Esophagus mucosa (tissue), 1 donor: ENCODE data around the gene FAIM. TPM values are rescaled to one million over a fixed set of nuclear protein-coding genes. Genes with fewer than 3 reads are reported as not detected.
"Not testable (repeated sequence)": the region's sequence is repeated elsewhere in the genome, so short reads cannot be mapped to it uniquely, and the experiment has no call there.

Experiments
- ATAC-seq: fragments of 200-7000 bp; cut with Tn5 transposase; one replicate; pipeline ENCODE4 v1.9.1; 2020
- total RNA-seq: library from RNA; stranded (reverse); gene quantifications from one replicate; pipeline ENCODE4 v1.2.4, GENCODE V29; 2023
- donor health status: DM: yes; HTN: yes; CAD: no.

Gene FAIM
- total RNA-seq, 1 donor from 2014 or later, result 10.7 TPM

GRCh38 chr3:138680974-138681373 is 72.4 kb downstream of the FAIM start:
- ATAC-seq, result not testable (repeated sequence)

GRCh38 chr3:138681463-138682220 is 73.1 kb downstream of the FAIM start:
- ATAC-seq, result no peak

DNA sequence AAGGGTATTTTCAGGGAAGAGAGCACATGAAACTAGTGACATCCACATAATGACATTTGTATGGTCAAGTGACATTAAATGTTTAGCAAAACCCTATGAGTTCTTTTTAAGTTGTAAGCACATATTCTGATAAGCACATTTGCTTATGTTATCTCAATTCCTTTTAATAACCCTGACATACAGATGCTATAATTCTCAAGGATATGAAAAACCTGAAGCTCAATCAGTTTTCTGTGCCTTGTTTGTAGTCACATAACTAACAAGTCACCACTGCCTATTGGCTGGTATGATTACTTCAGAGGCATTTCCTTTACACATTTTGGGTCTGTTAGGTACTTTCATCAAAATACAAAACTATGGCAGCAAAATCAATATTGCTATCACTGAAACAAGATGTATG is 74.1 kb downstream of the FAIM start:
- no peak for ATAC-seq

Other genes with a start within 250 kb of the FAIM start
- 0.80 TPM for gene ESYT3, start 174.2 kb upstream of the FAIM start, total RNA-seq
- 17.3 TPM for gene CEP70, start 14.5 kb upstream of the FAIM start, total RNA-seq
- 22.8 TPM for gene PIK3CB, start 226.2 kb downstream of the FAIM start, total RNA-seq